Epithelial cell of alveolus of lung (primary cell): Measurements from ENCODE around the gene VGLL4. TPM values are rescaled to one million over a fixed set of nuclear protein-coding genes. Genes with fewer than 3 reads are reported as not detected.

Experiments used
- total RNA-seq: library from RNA; depleted of rRNA; stranded (reverse); fragments of >200 nt; gene quantifications from 2 replicates; pipeline ENCODE4 v1.2.1, GENCODE V29; 2015

The VGLL4 gene
- 16.8 and 49.2 TPM in 2 replicates for total RNA-seq

GRCh38 chr3:11643605-11644087, at the start of gene VGLL4:
VGLL4 (minus strand) TSS chr3:11643915; CDS start chr3:11643518, 397 bp downstream.

Other genes with a start within 250 kb of the VGLL4 start
- gene TAMM41, start 203.0 kb upstream of the VGLL4 start, total RNA-seq = 8.4 and 16.7 TPM in 2 replicates